ENCODE measurements around the gene C17orf67.

Gene C17orf67

DNA sequence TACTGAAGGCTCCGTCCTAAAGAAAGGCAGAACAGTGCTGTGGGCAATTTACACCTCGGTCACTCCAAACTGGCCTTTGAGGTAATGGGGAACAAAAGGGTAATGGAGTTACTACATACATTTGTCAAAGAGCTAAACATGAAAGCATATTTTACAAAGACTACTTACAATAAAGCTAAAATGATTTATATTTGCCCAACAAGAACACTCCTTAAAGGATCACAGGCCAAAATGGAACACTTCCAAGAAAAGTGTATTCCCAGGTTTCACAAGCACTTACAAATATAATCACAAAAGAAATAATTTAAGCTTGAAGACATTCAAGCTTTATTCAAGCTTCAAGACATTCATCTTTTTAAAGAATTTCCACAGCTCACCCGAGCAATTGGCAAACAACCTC is 29.3 kb downstream of the C17orf67 start:
- no peak for DNase-seq

DNA sequence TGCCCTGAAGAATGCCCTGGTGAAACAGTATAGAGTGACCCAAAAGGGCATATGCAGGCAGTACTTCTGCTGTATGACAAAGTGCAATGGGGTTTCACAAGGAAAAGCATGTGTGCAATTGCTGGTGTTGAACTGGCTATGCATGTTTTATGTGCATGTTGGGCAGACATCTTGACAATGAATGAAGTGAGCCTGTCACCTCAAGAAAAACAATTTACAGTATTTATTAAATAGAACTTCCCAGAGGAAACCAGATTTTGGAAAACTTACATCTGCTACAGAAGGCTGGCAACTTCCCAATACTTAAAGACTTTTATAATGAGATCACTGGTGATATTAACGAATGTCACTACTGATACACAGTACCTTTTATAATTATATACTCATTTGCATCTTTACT is 30.6 kb downstream of the C17orf67 start:
- DNase-seq, result no peak

DNA sequence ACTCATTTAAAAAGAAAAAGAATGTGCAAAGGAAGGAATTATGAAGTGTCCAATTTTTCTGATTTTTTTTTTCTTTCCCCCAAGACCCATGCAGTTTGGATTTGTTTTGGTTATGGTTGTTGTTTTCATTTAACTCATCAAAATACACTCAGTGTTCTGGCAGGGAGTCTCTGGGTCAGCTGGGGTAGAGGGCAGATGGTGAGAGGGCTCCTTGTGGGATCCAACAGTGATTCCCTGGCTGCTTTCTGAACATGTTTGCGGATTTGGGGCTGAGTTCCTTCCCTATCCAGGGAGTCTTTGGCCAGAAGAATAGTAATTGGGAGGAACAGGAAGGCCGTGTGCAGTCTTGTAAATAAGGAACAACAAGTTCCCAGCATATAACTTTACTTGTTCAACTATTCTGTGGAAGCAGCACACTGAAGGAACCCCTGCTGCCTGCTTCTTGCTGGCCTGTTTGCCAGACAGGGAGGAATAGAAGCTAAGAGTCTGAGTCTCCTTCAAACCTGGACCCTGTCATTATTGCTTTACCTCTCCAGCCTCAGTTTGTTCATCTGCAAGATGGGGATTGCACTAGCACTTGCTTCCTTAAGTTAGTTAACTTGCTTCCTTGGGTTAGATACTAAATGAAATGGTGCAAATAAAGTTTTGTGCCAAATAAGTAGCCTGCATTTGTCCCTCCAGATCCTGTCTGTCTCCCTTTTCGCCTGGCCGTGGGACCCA is 32.1 kb downstream of the C17orf67 start:
- DNase-seq, result no peak

DNA sequence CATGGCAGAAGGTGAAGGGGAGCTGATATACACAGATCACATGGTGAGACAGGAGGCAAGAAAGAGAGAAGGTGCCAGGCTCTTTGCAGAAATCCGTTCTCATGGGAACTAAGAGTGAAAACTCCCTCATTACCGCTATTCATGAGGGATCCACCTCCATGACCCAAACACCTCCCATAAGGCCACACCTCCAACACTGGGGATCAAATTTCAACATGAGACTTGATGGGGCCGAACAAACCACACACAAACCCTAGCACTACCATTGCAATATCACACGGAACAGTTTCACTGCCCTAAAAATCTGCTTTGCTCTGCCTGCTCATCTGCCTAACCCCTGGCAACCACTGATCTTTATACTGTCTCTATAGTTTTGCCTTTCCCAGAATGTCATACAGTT is 34.8 kb downstream of the C17orf67 start:
- no peak for DNase-seq

DNA sequence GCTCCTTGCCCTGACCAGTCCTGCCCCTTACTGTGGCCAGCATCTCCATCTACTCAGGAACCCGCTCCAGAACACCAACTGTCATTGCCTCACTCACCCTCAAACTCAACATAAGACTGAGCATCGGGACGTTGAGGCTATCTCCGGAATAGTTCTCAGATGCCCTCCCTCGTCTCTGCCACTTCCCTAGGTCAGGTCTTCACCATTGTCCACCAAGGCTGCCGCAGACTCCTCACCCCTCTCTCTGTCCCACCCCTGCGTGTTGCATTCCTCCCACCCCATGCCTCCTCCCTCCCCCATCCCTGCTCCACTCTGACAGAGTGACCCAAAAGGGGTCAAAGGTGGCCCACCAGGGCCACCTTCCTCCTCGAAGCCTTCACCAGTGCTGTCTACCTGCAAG is 37.2 kb downstream of the C17orf67 start:
- no peak for DNase-seq

GRCh38 chr17:56795221-56795865 is 38.4 kb downstream of the C17orf67 start:
- DNase-seq, result no peak

GRCh38 chr17:56793957-56794356 is 39.8 kb downstream of the C17orf67 start:
- no peak for DNase-seq

- DNase-seq, result no peak
Measured at GRCh38 chr17:56793531-56793930, 40.2 kb downstream of the C17orf67 start.

DNA sequence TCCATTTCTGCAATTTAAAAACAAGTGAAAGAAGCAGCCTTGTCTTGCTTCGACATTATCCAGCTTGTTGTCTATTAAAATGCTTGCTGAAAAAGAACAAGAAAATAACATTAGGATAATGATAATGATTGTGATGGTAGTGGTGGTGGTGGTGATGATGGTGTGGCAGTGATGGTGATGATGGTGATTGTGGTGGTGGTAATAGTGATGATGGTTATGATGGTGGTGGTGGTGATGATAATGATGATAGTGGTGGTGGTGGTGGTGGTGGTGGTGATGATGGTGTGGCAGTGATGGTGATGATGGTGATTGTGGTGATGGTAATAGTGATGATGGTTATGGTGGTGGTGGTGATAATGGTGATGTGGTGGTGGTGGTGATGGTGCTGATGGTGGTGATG is 41.5 kb downstream of the C17orf67 start:
- DNase-seq, result no peak

DNA sequence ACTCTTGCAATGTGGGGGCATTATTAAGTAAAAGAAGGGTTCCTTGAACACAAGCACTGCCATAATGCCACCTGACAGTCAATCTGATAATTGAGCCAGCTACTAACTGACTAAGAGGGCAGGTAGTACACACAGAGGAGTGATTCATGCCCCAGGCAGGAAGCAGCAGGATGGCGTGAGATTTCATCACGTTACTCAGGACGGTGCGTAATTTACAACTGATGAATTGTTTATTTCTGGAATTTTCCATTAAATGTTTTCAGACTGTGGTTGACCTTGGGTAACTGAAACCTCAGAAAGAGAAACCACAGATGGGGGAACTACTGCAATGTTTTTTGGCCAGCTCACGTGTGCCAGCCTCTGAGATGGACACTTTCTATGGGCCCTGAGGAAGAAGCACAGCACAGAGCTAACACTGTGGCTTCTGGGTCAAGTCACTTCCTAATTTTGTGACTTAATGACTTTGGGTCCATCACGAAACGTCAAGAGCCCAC is 46.7 kb downstream of the C17orf67 start:
- peak; percentile 55 for DNase-seq

DNA sequence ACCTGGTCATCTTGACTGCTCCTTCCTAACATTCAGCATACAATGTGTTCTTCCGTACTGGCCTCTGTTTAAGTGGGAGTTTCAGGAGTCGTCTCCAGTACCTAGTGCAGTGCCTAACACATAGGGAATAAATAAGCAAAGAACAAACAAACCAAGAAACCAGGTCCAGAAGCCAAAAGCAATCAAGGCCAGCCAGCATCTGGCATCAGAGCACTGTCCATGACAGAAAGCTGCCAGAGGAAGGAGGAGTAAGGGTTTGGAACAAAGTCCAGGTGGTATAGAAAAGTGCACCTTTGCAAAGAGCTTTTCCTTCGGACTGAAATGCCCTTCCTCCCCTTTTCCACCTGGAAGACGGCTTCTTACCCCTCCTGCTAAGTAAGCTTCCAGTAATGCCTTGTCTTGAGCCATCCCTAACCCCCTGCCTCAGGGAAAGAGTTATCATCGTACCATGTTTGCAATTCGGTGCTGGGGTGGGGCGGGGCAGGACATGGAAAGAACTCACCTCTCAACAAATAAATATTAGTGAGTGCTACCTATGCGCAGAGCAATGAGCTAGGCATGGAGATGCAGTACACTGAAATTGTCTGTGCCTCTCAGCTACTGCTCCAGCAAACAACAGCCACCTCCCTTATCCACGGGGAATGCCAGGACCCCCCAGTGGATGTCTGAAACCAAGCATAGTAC is 47.6 kb downstream of the C17orf67 start:
- no peak for DNase-seq

GRCh38 chr17:56785405-56785804 is 48.3 kb downstream of the C17orf67 start:
- DNase-seq, result no peak

- DNase-seq, result no peak
Measured at GRCh38 chr17:56782338-56782737, 51.4 kb downstream of the C17orf67 start.

DNA sequence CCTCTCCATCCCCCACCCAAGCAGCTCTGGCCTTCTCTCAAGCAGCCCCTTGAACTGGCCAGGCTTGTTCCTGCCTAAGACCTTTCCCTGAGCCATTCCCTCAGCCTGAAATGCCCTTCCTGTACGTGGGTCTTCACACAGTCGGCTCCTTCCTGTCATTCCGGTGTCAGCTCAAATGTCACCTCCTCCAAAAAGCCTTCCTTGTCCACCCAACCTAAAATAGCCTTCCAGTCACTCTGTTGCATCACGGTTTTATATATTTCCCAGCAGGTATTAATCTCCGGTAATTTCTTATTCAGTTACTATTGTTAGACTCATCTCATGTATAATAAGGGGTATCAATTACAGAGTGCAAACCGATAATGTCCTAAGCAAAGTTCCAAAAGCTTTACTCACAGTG is 51.8 kb downstream of the C17orf67 start:
- DNase-seq, result no peak

DNA sequence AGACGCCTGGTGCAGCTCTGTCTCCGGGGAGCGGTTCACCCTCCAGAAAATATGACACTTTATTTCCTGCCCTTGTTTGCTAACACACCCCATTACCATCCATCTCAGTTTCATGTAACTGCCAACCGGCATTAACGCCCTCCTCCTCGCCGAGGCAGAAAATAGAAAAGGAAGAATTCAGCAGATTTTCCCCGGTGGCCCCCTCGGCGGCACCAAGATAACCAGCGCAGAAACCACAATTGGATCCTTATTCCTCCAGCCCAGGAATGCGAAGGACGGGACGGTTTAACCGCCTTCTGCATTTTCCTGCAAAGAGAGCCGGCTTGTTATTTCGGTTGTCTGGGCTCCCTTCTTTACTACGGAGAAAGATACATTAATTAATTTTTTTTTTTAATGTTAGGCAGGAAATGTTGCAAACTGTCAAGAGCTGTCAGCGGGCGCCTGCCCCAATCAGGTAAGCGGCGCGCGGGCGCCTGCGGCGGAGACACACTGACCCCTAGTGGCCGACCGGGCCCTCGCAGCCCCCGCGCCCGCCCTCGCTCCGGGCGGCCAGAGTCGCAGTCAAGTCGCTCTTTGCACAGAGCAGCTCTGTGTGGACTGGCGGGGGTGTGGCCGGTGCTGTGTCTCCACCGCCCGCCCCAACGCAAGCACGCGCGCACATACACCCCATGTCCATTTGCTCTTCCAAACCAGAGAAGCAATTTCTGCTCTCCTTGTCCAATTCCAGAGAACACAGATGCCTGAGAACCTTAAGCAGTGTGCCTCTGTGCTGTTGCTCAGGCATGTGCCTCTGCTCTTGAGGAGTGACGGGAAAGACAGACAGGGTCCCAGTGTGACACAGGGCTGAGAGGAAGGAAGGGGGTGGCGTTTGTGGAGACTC is 53.6 kb downstream of the C17orf67 start:
- peak; percentile 91 for DNase-seq

DNA sequence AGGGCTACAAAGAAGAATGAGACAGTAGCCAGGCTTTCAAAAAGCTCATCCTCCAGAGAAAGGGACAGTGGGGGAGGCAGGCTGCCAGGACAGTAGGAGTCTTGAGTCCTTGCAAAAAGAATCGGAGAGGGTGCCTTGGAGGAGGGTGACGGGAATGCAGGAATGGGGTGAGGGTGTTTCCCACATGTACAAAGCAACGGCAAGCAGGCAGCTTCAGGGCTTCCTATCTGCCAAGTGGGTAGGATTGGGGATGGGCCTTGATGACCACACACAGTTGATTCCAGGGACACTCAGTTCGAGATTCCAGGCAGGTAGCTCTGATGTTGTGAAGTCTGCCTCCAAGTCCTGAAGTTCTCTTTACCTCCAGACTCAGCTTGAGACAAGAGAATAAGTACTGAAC is 54.4 kb downstream of the C17orf67 start:
- peak; percentile 14 for DNase-seq

GRCh38 chr17:56778898-56779297 is 54.8 kb downstream of the C17orf67 start:
- no peak for DNase-seq

GRCh38 chr17:56777859-56778258 is 55.9 kb downstream of the C17orf67 start:
- no peak for DNase-seq

- no peak for DNase-seq
Measured at GRCh38 chr17:56774650-56775049, 59.1 kb downstream of the C17orf67 start.

DNA sequence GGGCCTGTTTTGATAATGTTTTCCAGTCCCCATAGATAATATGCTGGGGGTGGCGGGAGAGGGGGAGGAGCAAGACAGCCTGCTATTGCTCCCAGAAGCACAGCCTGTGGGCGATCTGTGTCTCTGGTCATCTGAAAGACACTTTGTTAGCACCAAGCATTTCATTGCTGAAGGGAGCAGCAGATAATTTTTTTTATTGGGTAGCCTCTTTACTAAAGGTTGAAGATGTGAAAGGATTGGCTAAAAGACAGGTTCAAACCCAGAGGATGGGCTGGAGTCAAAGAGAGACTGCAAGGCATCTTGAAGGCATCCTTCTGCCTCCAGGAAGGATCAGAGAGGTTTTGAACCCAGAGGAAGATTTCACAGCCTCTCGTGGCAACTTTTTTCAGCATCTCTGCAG is 60.6 kb downstream of the C17orf67 start:
- DNase-seq, result no peak

DNA sequence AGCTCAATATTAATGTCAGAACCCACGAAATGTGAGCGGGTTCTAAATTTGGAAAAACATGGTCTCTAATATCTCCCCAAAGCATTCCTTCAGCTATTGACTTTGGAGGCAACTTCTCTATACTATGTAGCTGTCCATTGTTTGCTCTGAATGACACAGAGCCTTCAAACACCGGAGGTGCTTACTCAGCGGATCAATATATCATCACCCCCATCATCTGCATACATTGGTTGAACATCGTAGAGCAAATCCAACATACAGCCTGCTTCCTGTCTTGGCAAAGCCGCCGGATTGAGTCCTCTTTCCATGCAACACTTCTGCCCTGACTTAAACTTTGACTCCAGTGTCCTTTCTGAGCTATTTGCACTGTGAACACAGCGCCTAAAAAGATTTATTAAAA is 61.3 kb downstream of the C17orf67 start:
- DNase-seq, result no peak

GRCh38 chr17:56771975-56772374 is 61.7 kb downstream of the C17orf67 start:
- DNase-seq, result no peak

GRCh38 chr17:56771563-56771962 is 62.2 kb downstream of the C17orf67 start:
- no peak for DNase-seq
